H9 (cell line): ENCODE results near the gene MSI2. TPM values are rescaled to one million over a fixed set of nuclear protein-coding genes. Genes with fewer than 3 reads are reported as not detected.
A peak's percentile ranks its signal among the peaks of the same experiment; 100 is the strongest.

ENCODE experiments used
- DNase-seq: peaks from one replicate; pipeline ENCODE4 v3.0.0-alpha.2; 2017
- H2AFZ ChIP-seq: one replicate; pipeline ENCODE4 v1.6.1; 2013; ENCODE audit warnings: mild to moderate bottlenecking, low read length, control low read depth, moderate library complexity
- H2AK5ac ChIP-seq: 2 replicates; pipeline ENCODE4 v1.6.1; 2013; ENCODE audit warnings: low read length, control low read depth, mixed read lengths; ENCODE audit not compliant: insufficient read length
- H2BK120ac ChIP-seq: one replicate; pipeline ENCODE4 v1.6.1; 2013; ENCODE audit warnings: low read depth, mild to moderate bottlenecking, low read length, control low read depth, inconsistent platforms; ENCODE audit not compliant: poor library complexity, severe bottlenecking
- H2BK12ac ChIP-seq: 2 replicates; pipeline ENCODE4 v1.6.1; 2013; ENCODE audit warnings: low read length, control low read depth, mixed read lengths, low read depth; ENCODE audit not compliant: insufficient read length
- H2BK15ac ChIP-seq: 2 replicates; pipeline ENCODE4 v1.6.1; 2013; ENCODE audit warnings: low read depth, low read length, control low read depth
- H2BK20ac ChIP-seq: one replicate; pipeline ENCODE4 v1.6.1; 2013; ENCODE audit warnings: low read depth, mild to moderate bottlenecking, low read length, control low read depth, inconsistent platforms; ENCODE audit not compliant: poor library complexity, severe bottlenecking
- H2BK5ac ChIP-seq: 2 replicates; pipeline ENCODE4 v1.6.1; 2013; ENCODE audit warnings: low read length, control low read depth, mixed read lengths; ENCODE audit not compliant: insufficient read length
- H3K14ac ChIP-seq: 2 replicates; pipeline ENCODE4 v1.6.1; 2013; ENCODE audit warnings: low read length, control low read depth; ENCODE audit not compliant: insufficient read depth
- H3K18ac ChIP-seq: 2 replicates; pipeline ENCODE4 v1.6.1; 2013; ENCODE audit warnings: low read depth, mild to moderate bottlenecking, mixed read lengths, low read length, control low read depth; ENCODE audit not compliant: insufficient read length
- H3K23ac ChIP-seq: 2 replicates; pipeline ENCODE4 v1.6.1; 2013; ENCODE audit warnings: low read length, control low read depth, mixed read lengths, low read depth; ENCODE audit not compliant: insufficient read length
- H3K23me2 ChIP-seq: 2 replicates; pipeline ENCODE4 v1.6.1; 2013; ENCODE audit warnings: low read depth, mild to moderate bottlenecking, mixed read lengths, low read length, control low read depth; ENCODE audit not compliant: insufficient read length, poor library complexity, severe bottlenecking
- H3K27ac ChIP-seq: 2 replicates; pipeline ENCODE4 v1.5.1; 2013; ENCODE audit warnings: low read length, control low read depth, mixed read lengths, low read depth; ENCODE audit not compliant: insufficient read length
- H3K27me3 ChIP-seq: 2 replicates; pipeline ENCODE4 v1.6.1; 2013; ENCODE audit warnings: low read length, control low read depth, inconsistent platforms; ENCODE audit not compliant: insufficient read depth
- H3K4ac ChIP-seq: 2 replicates; pipeline ENCODE4 v1.6.1; 2013; ENCODE audit warnings: low read depth, mild to moderate bottlenecking, control low read depth, inconsistent platforms, low read length, moderate library complexity
- H3K4me1 ChIP-seq: 2 replicates; pipeline ENCODE4 v1.6.1; 2013; ENCODE audit warnings: low read length, control low read depth, inconsistent platforms; ENCODE audit not compliant: insufficient read depth
- H3K4me2 ChIP-seq: 2 replicates; pipeline ENCODE4 v1.6.1; 2013; ENCODE audit warnings: low read length, control low read depth, mixed read lengths; ENCODE audit not compliant: insufficient read length, insufficient read depth
- H3K56ac ChIP-seq: 2 replicates; pipeline ENCODE4 v1.6.1; 2013; ENCODE audit warnings: low read depth, mild to moderate bottlenecking, mixed read lengths, low read length, control low read depth; ENCODE audit not compliant: insufficient read length
- H3K79me1 ChIP-seq: 2 replicates; pipeline ENCODE4 v1.6.1; 2013; ENCODE audit warnings: low read depth, mild to moderate bottlenecking, moderate library complexity, low read length, control low read depth, inconsistent platforms; ENCODE audit not compliant: insufficient read depth, poor library complexity, severe bottlenecking
- H3K79me2 ChIP-seq: 2 replicates; pipeline ENCODE4 v1.6.1; 2013; ENCODE audit warnings: low read length, control low read depth, inconsistent platforms; ENCODE audit not compliant: insufficient read depth
- H3K9ac ChIP-seq: 2 replicates; pipeline ENCODE4 v1.6.1; 2013; ENCODE audit warnings: low read length, control low read depth, mixed read lengths; ENCODE audit not compliant: insufficient read length; ENCODE audit errors: extremely low read depth
- H3K9me3 ChIP-seq: one replicate; pipeline ENCODE4 v1.6.1; 2013; ENCODE audit warnings: low read depth, low read length, inconsistent platforms; ENCODE audit not compliant: control insufficient read depth
- H3T11ph ChIP-seq: one replicate; pipeline ENCODE4 v1.6.1; 2013; ENCODE audit warnings: mild to moderate bottlenecking, low read length, control low read depth, inconsistent platforms
- H4K20me1 ChIP-seq: one replicate; pipeline ENCODE4 v1.6.1; 2013; ENCODE audit not compliant: control insufficient read depth, insufficient read length, insufficient read depth
- H4K5ac ChIP-seq: 2 replicates; pipeline ENCODE4 v1.6.1; 2013; ENCODE audit warnings: low read depth, mild to moderate bottlenecking, mixed read lengths, low read length, control low read depth; ENCODE audit not compliant: insufficient read length
- H4K8ac ChIP-seq: replicated peaks from 2 replicates; pipeline ENCODE4 v1.6.1; 2013; ENCODE audit warnings: low read length, control low read depth, mixed read lengths, low read depth; ENCODE audit not compliant: insufficient read length
- H4K91ac ChIP-seq: 2 replicates; pipeline ENCODE4 v1.6.1; 2013; ENCODE audit warnings: low read depth, mild to moderate bottlenecking, moderate library complexity, mixed read lengths, low read length, control low read depth; ENCODE audit not compliant: insufficient read length
- H3K27ac Mint-ChIP-seq, 3 experiments: 2 replicates in 2 of 3; 3 replicates in 1 of 3; pipeline ENCODE4 v1.8.0; 2020 to 2021; ENCODE audit warnings: mixed read lengths in 3 of 3, mild to moderate bottlenecking in 1 of 3, moderate library complexity in 1 of 3
- H3K27me3 Mint-ChIP-seq: 2 replicates; pipeline ENCODE4 v1.8.0; 2021; ENCODE audit warnings: low read depth, mild to moderate bottlenecking, moderate library complexity, mixed read lengths
- H3K36me3 Mint-ChIP-seq, 3 experiments: 2 replicates in 2 of 3; 3 replicates in 1 of 3; pipeline ENCODE4 v1.8.0; 2020 to 2021; ENCODE audit warnings: low read depth in 3 of 3, mixed read lengths in 3 of 3; ENCODE audit not compliant: insufficient read depth in 1 of 3
- H3K4me1 Mint-ChIP-seq, 2 experiments: 2 replicates each; pipeline ENCODE4 v1.8.0; 2020; ENCODE audit warnings: mixed read lengths in 2 of 2
- H3K4me3 Mint-ChIP-seq, 2 experiments: 2 replicates in 1 of 2; 3 replicates in 1 of 2; pipeline ENCODE4 v1.8.0; 2020 to 2021; ENCODE audit warnings: mild to moderate bottlenecking in 2 of 2, mixed read lengths in 2 of 2, moderate library complexity in 1 of 2
- H3K9me3 Mint-ChIP-seq, 2 experiments: 2 replicates in 1 of 2; 3 replicates in 1 of 2; pipeline ENCODE4 v1.8.0; 2020; ENCODE audit warnings: mild to moderate bottlenecking in 2 of 2, mixed read lengths in 2 of 2, moderate library complexity in 1 of 2
- WGBS: extraction: QIAGEN DNeasy Blood & Tissue Kit; methylation state at CpG from one replicate; pipeline ENCODE4 v1.1.7; 2013; ENCODE audit warnings: missing lambda C conversion rate, low lambda C conversion rate, mixed read lengths; ENCODE audit not compliant: insufficient read length; ENCODE audit errors: extremely low coverage; 5-methylcytosine and 5-hydroxymethylcytosine counted together
- total RNA-seq: library from RNA; stranded (reverse); gene quantifications from 2 replicates; pipeline ENCODE4 v1.2.1, GENCODE V29; 2021
- TF ChIP-seq, protein P1 (sequence below): fragments of 200-600 bp; sonication (generic); conservative IDR thresholded peaks from 3 replicates; pipeline ENCODE4 v1.8.0; 2021; ENCODE audit warnings: antibody characterized with exemption, mild to moderate bottlenecking

The MSI2 gene
- total RNA-seq, 1 experiment from 2014 or later: 98.5 TPM

DNA sequence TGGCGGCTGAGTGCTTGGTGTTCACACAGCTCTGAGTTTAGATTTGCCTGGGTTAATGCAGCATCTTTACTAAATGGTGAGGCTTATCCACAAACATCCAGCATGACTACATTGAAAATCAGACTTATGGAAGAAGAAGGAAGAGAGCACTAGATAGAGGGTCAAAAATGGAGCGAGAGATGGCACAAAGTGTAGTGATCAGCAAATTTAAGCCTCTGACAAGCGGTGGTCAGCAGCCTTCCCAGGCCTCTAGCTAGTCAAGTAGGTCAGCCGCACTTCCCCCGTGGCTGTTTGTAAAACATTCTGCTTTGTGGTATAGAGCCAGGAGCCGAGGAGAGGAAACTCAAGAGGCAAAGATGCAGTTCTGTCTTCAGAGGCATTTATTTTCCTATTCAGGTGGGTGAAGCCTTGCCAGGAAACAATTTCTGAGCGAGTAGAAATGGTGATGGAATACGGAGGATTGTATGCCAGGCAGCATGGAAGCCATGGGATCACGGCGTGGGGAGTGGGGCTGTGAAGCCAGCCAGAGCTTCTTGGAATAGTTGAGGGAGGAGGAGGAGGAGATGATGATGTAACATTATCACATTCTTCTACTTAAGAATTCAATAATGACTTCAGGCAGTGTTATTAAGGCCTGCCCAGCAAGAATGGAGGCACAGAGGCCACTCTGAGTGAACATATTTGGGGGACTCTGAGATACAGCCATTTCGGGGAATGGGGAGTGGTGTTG is 118.9 kb downstream of the MSI2 start:
- H2BK20ac ChIP-seq: no peak overlapping the region
- H3K79me2 ChIP-seq: no peaks in the 10 kb centered on the region
- H3K4me1 Mint-ChIP-seq: peaks cover 32% of the 10 kb centered on the region in 2 experiments
- H3K36me3 Mint-ChIP-seq: peaks cover 21 to 32% (median 26%) of the 10 kb centered on the region in 3 experiments
- no peaks in the 10 kb centered on the region for H4K20me1 ChIP-seq
- peaks cover 6% of the 10 kb centered on the region for H3K9me3 ChIP-seq
- no peak overlapping the region for H3K14ac ChIP-seq
- no peak overlapping the region for H3K4me3 Mint-ChIP-seq
- H3K18ac ChIP-seq: no peak overlapping the region
- H2BK120ac ChIP-seq: no peak overlapping the region
- H4K8ac ChIP-seq: no peak overlapping the region
- no peak overlapping the region for H3K4ac ChIP-seq
- TF ChIP-seq, protein P1, sequence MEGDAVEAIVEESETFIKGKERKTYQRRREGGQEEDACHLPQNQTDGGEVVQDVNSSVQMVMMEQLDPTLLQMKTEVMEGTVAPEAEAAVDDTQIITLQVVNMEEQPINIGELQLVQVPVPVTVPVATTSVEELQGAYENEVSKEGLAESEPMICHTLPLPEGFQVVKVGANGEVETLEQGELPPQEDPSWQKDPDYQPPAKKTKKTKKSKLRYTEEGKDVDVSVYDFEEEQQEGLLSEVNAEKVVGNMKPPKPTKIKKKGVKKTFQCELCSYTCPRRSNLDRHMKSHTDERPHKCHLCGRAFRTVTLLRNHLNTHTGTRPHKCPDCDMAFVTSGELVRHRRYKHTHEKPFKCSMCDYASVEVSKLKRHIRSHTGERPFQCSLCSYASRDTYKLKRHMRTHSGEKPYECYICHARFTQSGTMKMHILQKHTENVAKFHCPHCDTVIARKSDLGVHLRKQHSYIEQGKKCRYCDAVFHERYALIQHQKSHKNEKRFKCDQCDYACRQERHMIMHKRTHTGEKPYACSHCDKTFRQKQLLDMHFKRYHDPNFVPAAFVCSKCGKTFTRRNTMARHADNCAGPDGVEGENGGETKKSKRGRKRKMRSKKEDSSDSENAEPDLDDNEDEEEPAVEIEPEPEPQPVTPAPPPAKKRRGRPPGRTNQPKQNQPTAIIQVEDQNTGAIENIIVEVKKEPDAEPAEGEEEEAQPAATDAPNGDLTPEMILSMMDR: no peak
- WGBS: no CpG with 5 or more reads among the region's 11 CpGs
- H2AK5ac ChIP-seq: no peak overlapping the region
- no peak overlapping the region for H3K56ac ChIP-seq
- no peak overlapping the region for H4K91ac ChIP-seq
- H3K23ac ChIP-seq: no peak overlapping the region
- no peak overlapping the region for H4K5ac ChIP-seq
- peak overlapping the region in 1 of 3 experiments; percentile 75; a peak in 4 of 7 replicates for H3K27ac Mint-ChIP-seq
- H3K23me2 ChIP-seq: no peaks in the 10 kb centered on the region
- no peaks in the 10 kb centered on the region for H3K27me3 ChIP-seq
- H2AFZ ChIP-seq: no peak overlapping the region
- no peaks in the 10 kb centered on the region for H3K27me3 Mint-ChIP-seq
- no peak overlapping the region for H3K27ac ChIP-seq
- H3K4me2 ChIP-seq: no peak overlapping the region
- H2BK12ac ChIP-seq: no peak overlapping the region
- H2BK15ac ChIP-seq: no peak overlapping the region
- no peak for DNase-seq
- H3K9ac ChIP-seq: no peak overlapping the region
- peaks cover 9 to 13% of the 10 kb centered on the region in 2 experiments; a peak in 3 of 5 replicates for H3K9me3 Mint-ChIP-seq
- no peak overlapping the region for H2BK5ac ChIP-seq
- H3K79me1 ChIP-seq: no peaks in the 10 kb centered on the region
- H3K4me1 ChIP-seq: peaks cover 5% of the 10 kb centered on the region; the same call in 1 of the 2 replicates
- H3T11ph ChIP-seq: no peak overlapping the region
